Measurements from ENCODE around the gene RIF1.

The RIF1 gene

GRCh38 chr2:151498178-151498577 lies 88.5 kb downstream of the RIF1 start:
- in situ Hi-C loops (cut with MboI; ENCODE audit: low sequenced_read_pairs), result no loop called here

GRCh38 chr2:151506170-151506569 lies 96.5 kb downstream of the RIF1 start:
- in situ Hi-C loops (cut with MboI; ENCODE audit: low sequenced_read_pairs), result no loop called here

- in situ Hi-C loops (cut with MboI; ENCODE audit: low sequenced_read_pairs), result no loop called here
Measured at GRCh38 chr2:151508519-151508918, 98.8 kb downstream of the RIF1 start.

GRCh38 chr2:151518802-151519201 lies 109.1 kb downstream of the RIF1 start:
- in situ Hi-C loops (cut with MboI; ENCODE audit: low sequenced_read_pairs), result no loop called here

GRCh38 chr2:151520976-151521375 lies 111.3 kb downstream of the RIF1 start:
- in situ Hi-C loops (cut with MboI; ENCODE audit: low sequenced_read_pairs), result no loop called here

GRCh38 chr2:151522556-151522955 lies 112.9 kb downstream of the RIF1 start:
- in situ Hi-C loops (cut with MboI; ENCODE audit: low sequenced_read_pairs), result no loop called here

GRCh38 chr2:151523850-151524249 lies 114.1 kb downstream of the RIF1 start:
- in situ Hi-C loops (cut with MboI; ENCODE audit: low sequenced_read_pairs), result no loop called here

- in situ Hi-C loops (cut with MboI; ENCODE audit: low sequenced_read_pairs), result no loop called here
Measured at GRCh38 chr2:151525821-151526373, 116.2 kb downstream of the RIF1 start.

GRCh38 chr2:151526572-151527090 lies 116.9 kb downstream of the RIF1 start:
- in situ Hi-C loops (cut with MboI; ENCODE audit: low sequenced_read_pairs), result no loop called here

Measured in hTERT RPE-1 (cell line).